GM21529 (cell line): ENCODE measurements around the gene GOLT1A.

Experiments used
- ATAC-seq: cut with Tn5 transposase; IDR thresholded peaks from one replicate; pipeline ENCODE4 v1.9.1; 2021; ENCODE audit not compliant: unreplicated experiment

GOLT1A gene

DNA sequence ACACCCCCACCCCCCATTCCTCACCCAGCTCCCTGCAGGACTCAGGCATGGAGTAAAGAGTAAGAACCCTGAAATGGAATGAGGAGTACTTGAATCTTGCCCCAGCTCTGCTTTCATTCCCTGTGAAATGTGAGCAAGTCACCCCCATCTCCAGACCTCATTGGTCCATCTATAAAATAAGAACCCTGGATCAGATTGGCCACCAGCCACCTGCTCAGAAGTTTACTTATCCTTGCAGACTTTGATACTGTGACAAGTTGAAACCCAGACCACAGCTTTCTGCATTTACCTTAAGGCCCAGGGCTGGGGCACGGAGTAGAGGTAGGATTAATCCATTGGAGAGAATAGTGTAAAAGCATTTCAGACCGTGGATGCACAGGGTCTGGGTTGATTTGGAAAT is 19.7 kb downstream of the GOLT1A start:
- no peak for ATAC-seq

- ATAC-seq = no peak
Observed at GRCh38 chr1:204192589-204193352, 21.0 kb downstream of the GOLT1A start.

DNA sequence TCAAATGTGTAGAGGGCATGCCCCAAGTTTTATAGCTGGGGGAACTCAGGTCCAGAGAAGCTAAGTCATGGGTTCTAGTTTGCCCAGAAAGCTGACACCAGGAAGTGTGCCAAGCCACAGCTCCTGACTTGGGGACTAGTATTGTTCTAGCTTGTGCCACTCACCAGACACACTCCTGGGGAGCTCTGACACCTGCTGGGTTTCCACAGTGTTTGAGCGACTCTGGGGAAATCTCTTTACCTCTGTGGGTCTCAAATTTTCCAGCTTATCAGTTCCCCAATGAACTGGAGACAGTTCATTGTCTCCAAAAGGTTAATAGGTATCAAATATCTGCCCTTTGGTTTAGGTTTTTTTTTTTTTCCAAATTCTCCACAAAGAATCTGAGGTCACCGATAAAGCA is 21.7 kb downstream of the GOLT1A start:
- ATAC-seq = no peak

GRCh38 chr1:204191456-204191855 is 22.3 kb downstream of the GOLT1A start:
- ATAC-seq = no peak

GRCh38 chr1:204190212-204191211 is 23.3 kb downstream of the GOLT1A start:
- ATAC-seq = no peak

DNA sequence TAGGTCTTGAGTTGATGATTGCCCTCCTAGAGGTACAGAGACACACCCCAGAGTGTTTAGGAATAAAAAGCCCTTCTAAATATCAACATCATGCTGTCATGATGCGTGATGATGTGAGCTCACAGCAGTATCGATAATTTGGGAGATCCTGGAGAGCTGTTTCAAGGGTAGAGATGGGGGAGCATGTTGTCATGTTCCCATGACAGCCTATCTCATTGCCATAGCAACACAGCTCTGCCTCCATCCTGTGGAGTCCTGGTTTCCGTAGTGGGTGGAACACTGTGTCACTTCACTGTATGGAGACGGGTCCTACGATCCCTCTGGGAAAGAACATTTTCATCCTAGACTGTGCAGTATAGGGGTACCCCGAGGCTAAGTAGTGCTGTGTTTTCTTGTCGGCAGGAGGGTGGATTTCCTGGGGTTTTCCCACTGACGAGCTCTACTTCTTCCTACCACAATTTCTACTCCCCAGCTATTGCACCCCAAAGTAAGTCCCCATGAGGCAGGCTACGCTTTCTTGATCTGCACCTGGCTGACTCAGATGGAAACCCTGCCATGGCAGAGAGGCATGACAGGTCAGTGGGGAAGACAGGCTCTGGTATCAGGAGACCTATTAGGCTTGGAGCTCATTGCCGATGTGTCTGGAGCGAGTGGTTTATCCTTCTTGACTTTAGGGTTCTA is 24.7 kb downstream of the GOLT1A start:
- ATAC-seq = no peak

DNA sequence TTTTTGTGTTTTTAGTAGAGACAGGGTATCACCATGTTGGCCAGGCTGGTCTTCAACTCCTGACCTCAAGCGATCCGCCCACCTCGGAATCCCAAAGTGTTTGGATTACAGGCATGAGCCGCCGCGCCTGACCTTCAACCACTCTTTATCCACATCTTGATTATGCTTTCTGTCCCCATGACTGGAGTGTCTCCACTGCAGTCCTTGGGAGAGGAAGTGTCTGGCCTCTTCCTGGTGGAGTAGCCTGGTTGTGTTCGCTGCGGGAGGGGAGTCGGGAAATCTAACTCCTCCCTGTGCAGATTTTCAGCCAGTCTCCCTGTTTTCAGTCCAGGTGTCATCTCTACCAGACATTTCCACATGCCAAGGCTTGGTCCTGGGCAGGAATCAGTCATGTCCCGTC is 27.2 kb downstream of the GOLT1A start:
- ATAC-seq = no peak

GRCh38 chr1:204181116-204181515 is 32.7 kb downstream of the GOLT1A start:
- ATAC-seq = no peak

- no peak for ATAC-seq
Observed at GRCh38 chr1:204180133-204180532, 33.7 kb downstream of the GOLT1A start.

DNA sequence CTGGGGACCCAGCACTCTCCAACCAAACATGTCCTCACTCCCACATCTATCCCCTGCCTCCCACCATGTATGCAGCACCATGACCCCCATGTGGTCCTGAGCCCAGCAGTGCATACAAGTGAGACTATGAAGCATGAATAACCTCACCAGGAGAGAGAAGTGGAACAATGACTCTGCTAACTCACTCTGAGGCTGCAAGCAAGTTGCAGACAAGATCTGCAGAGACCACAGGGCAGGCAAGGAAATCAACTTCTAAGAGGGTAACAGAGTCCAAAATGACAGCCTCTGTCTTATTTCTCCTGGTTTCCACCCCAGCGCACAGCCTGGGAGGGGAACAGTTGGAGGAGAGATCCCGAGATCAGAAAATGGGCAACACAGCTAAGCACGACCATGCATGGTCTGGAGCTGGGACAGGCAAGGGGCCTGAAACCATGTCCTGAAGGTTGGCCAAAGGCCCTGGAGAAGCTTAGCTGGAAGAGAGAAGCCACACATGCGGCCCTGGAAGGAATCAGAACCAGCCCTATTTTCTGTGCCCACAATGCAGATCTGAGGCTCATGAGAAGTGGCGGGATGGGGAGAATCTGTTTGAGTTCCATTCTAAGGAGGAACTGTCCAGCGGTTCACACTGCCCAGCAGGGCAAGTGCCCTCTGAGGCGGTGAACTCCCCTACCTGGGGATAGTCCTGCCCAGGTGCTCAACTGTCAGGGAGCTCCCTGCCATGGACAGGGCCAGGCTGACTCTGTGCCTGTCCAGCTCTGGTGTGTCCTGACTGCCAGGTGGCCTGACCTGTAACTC is 35.1 kb downstream of the GOLT1A start:
- no peak for ATAC-seq

DNA sequence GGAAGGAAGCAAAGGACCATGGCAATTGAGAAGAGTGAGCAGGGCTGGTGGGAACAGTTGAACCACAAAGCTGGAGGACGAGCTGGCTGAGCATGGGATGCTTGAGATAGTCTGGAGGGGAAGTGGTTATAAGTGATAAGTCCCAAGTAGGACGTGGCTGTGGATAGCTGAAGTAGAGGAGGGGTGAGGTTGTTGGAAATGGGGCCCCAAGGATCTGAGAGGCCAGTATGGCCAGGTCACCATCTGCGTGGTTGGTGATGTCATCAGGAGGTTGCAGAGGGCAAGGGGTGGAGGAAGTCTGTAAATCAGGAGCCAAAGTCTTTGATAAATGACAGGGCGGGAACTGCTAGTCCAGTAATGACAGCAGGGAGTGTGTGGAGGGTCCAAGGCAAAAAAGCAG is 36.7 kb downstream of the GOLT1A start:
- ATAC-seq = no peak

DNA sequence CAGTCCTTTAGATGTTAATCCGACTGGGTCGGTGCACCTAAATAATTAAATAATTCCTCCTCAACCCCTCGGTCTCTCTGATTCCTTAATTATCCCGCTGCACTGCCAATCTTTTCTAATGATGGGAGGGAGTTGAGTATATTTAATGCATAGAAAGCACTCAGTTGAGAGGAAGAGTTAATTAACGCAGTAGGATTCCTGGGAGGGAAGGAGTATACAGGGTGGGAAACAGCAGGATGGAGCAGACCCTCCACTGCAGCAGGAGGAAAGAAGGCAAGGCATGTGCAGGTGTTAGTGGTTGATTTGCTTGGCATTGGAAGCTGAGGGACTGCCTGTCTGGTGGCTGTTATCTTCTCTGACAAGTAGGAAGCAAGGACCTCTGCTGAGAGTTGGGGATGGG is 37.7 kb downstream of the GOLT1A start:
- ATAC-seq = no peak

- no peak for ATAC-seq
Observed at GRCh38 chr1:204174958-204175357, 38.8 kb downstream of the GOLT1A start.

DNA sequence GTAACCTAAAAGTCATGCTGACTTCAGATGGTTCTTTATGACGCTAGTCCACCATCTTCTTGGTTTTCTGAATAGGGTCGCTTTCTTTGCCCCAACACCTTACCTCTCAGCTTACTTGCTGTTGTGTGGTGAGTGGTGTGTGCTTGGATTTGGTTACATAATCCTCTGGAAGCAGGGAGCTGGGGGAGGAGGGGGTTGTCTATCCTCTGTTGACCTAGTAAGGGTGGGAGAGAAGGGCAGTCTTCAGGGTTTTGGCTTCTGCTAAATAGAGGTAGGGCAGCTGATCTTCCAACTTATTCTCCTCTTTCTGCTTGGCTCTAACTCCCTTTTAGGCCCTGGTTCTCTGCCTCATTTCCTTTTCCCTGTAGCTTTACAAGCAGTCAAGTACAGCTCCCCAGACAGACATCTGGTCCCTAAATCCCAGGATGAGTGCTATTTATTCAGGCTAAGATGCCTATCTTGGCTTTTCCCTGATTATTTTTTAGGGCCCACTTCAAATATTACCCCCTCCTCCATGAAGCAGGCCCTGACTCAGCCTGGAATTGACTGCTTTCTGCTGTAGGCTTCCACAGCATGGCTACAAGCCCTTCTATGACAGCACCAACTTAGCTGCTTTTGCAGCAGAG is 41.3 kb downstream of the GOLT1A start:
- no peak for ATAC-seq

GRCh38 chr1:204171751-204172178 is 42.0 kb downstream of the GOLT1A start:
- ATAC-seq = no peak

DNA sequence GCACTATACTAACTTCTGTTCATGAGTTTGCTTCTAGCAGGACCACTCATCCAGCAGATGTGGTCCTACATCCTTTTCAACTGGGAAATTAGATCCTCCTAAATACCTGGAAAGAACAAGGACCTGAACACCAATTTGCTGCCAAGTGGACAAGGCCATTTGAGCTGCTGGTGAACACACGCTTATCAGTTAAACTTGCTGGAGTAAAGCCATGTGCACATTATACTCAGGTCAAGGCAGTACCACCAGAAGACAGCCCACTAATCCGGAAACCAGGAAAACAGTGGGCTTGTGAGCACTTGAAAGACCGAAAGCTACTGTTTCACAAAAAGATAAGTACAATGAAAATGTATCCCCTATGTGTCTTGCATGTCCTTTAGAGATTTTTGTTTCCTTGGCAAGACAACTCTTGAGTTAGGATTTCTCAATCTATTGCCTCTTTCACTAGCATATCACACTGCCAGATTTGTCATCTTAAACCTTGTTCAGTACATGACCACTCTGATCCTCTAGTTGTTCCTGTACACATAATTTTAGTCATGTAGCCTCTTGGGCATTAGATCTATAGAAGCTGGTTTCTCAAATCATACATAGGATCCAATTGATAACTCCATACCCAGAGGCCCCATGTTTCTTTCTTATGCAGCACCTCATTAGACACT is 43.2 kb downstream of the GOLT1A start:
- ATAC-seq = no peak

GRCh38 chr1:204169858-204170257 is 43.9 kb downstream of the GOLT1A start:
- no peak for ATAC-seq

DNA sequence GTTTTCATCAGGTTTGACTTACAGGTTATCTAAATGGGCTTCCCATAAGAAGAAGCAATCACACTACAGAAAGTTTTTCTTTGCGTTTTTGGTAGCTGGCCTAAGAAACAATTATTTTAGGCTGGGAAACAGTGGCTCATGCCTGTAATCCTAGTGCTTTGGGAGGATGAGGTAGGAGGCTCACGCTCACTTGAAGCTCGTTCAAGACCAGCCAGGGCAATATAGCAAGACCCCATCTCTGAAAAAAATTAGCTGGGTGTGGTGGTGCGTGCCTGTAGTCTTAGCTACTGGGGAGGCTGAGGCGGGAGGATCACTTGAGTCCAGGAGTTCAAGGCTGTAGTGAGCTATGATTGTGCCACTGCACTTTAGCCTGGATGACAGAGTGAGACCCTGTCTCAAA is 46.1 kb downstream of the GOLT1A start:
- no peak for ATAC-seq

GRCh38 chr1:204166219-204166618 is 47.6 kb downstream of the GOLT1A start, which contains the start of gene REN:
TSS of gene REN (minus strand) at chr1:204166337. CDS start at chr1:204166293, 44 bp downstream.
- ATAC-seq = no peak
